Natural killer cell treated with Interleukin-12 subunit alpha and Interleukin-12 subunit beta and Interleukin-15 and Interleukin-18, amount 100 ng/mL, for 72 hours (primary cell): ENCODE results near the gene UTS2R. TPM values are rescaled to one million over a fixed set of nuclear protein-coding genes. Genes with fewer than 3 reads are reported as not detected.
"Not testable (repeated sequence)": the region's sequence is repeated elsewhere in the genome, so short reads cannot be mapped to it uniquely, and the experiment has no call there.

Source experiments
- ATAC-seq, 2 donors: fragments of 150-1000 bp; cut with Tn5 transposase in 1 of 2; sonication (Bioruptor Pico), chemical (Tn5 transposase) in 1 of 2; 2 replicates each; pipeline ENCODE4 v1.10.0; 2021
- DNase-seq: peaks from one replicate; pipeline ENCODE4 v3.0.0; 2022; ENCODE audit warnings: low spot score
- H3K27ac Mint-ChIP-seq, 2 donors: 1 replicate in 1 of 2; 2 replicates in 1 of 2; pipeline ENCODE4 v1.8.0; 2022; ENCODE audit warnings: mixed read lengths in 2 of 2, mild to moderate bottlenecking in 1 of 2, moderate library complexity in 1 of 2
- H3K27me3 Mint-ChIP-seq, 2 donors: 1 replicate in 1 of 2; 2 replicates in 1 of 2; pipeline ENCODE4 v1.8.0; 2022; ENCODE audit warnings: mixed read lengths in 2 of 2
- H3K36me3 Mint-ChIP-seq: one replicate; pipeline ENCODE4 v1.8.0; 2022; ENCODE audit warnings: mixed read lengths
- H3K4me1 Mint-ChIP-seq, 2 donors: 1 replicate in 1 of 2; 2 replicates in 1 of 2; pipeline ENCODE4 v1.8.0; 2022; ENCODE audit warnings: low read depth in 2 of 2, mixed read lengths in 2 of 2, mild to moderate bottlenecking in 1 of 2
- H3K4me3 Mint-ChIP-seq: one replicate; pipeline ENCODE4 v1.8.0; 2022; ENCODE audit warnings: mixed read lengths
- H3K9me3 Mint-ChIP-seq: 2 replicates; pipeline ENCODE4 v1.8.0; 2022; ENCODE audit warnings: mixed read lengths
- total RNA-seq, 2 donors: library from RNA; stranded (reverse); gene quantifications; one replicate each; pipeline ENCODE4 v1.2.3, GENCODE V29; 2022

The UTS2R gene
- total RNA-seq, 2 donors from 2014 or later: not detected

DNA sequence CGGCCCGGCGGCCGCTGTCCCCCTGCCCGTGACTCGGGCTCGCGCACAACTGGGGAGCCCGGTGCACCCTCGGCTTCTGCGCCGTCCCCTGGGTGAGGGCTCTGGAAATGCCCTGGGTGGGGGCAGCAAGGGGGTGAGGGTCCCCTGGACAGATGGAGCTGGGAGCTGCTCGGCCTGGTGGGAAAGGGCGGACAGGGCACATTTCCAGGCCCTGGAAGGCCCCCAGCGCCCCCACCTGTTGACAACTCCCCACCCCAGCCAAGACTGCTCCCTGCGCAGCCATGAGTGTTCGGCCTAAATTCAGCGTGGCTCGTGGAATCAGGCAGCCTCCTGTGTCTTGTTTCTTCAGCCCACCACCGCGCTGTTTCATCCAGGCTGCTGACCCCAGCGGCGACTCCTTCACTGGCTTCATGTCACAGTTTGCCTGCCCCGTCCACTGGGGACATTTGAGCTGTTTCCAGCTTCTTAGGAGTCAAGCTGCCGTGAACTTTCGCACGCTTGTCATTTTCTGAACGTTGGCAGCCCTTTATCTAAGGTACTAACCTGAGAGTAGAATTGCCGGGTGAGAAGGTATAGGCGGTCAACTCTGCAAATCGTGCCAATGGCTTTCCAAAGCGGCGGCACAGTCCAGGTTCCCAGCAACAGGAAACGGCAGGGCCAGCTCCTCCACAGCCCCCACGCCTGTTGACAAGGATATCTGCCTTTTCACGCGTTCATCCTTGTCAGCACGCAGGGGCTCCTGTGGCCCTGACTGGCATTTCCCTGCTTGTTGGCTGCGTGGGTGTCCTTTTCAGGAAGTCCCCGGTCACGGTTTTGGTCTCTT is 895 bp downstream of the UTS2R start:
- Mint-ChIP-seq H3K9me3 (no peaks in the 10 kb centered on the region), H3K36me3 (no peaks in the 10 kb centered on the region), H3K4me1 (peaks cover 0 to 10% of the 10 kb centered on the region in 2 donors), H3K27me3 (peaks cover 15 to 20% of the 10 kb centered on the region in 2 donors), H3K4me3 (no peak overlapping the region), H3K27ac (no peak overlapping the region)
- DNase-seq (peak; percentile 54), ATAC-seq (no peak)

DNA sequence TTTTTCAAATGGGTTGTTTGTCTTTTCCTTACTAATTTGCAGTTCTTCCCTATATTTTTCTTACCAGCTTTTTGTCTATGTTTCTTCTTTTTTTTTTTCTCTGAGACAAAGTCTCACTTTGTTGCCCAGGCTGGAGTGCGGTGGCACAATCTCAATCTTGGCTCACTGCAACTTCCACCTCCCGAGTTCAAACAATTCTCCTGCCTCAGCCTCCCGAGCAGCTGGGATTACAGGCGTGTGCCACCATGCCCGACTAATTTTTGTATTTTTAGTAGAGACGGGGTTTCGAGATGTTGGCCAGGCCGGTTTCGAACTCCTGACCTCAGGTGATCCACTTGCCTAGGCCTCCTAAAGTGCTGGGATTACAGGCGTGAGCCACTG is 1.5 kb downstream of the UTS2R start:
- H3K4me1 Mint-ChIP-seq, H3K36me3 Mint-ChIP-seq, H3K9me3 Mint-ChIP-seq, H3K4me3 Mint-ChIP-seq, DNase-seq, H3K27ac Mint-ChIP-seq, ATAC-seq: not testable (repeated sequence)
- peaks cover 15 to 20% of the 10 kb centered on the region in 2 donors for H3K27me3 Mint-ChIP-seq

GRCh38 chr17:82373731-82374625 is 2.4 kb downstream of the UTS2R start:
- ATAC-seq (no peak), DNase-seq (peak; percentile 28)
- H3K9me3 Mint-ChIP-seq: no peaks in the 10 kb centered on the region
- H3K4me3 Mint-ChIP-seq: no peak overlapping the region
- H3K36me3 Mint-ChIP-seq: no peaks in the 10 kb centered on the region
- H3K4me1 Mint-ChIP-seq: peaks cover 0 to 10% of the 10 kb centered on the region in 2 donors
- H3K27ac Mint-ChIP-seq: no peak overlapping the region
- H3K27me3 Mint-ChIP-seq: peaks cover 15 to 23% of the 10 kb centered on the region in 2 donors

GRCh38 chr17:82374626-82375331 is 3.2 kb downstream of the UTS2R start:
- H3K9me3 Mint-ChIP-seq: no peaks in the 10 kb centered on the region
- H3K27ac Mint-ChIP-seq: no peak overlapping the region
- H3K4me1 Mint-ChIP-seq: peaks cover 2 to 11% of the 10 kb centered on the region in 2 donors
- no peak for DNase-seq
- peaks cover 17 to 23% of the 10 kb centered on the region in 2 donors for H3K27me3 Mint-ChIP-seq
- no peak overlapping the region for H3K4me3 Mint-ChIP-seq
- no peak for ATAC-seq
- no peaks in the 10 kb centered on the region for H3K36me3 Mint-ChIP-seq

- H3K27me3 Mint-ChIP-seq: peaks cover 23 to 28% of the 10 kb centered on the region in 2 donors
- no peak overlapping the region for H3K4me3 Mint-ChIP-seq
- peaks cover 6 to 15% of the 10 kb centered on the region in 2 donors for H3K4me1 Mint-ChIP-seq
- DNase-seq: no peak
- ATAC-seq: peak in 1 of 2 donors; percentile 13
- no peak overlapping the region for H3K27ac Mint-ChIP-seq
- no peaks in the 10 kb centered on the region for H3K9me3 Mint-ChIP-seq
- no peaks in the 10 kb centered on the region for H3K36me3 Mint-ChIP-seq
These were observed 3.9 kb downstream of the UTS2R start for GRCh38 chr17:82375359-82376041.

DNA sequence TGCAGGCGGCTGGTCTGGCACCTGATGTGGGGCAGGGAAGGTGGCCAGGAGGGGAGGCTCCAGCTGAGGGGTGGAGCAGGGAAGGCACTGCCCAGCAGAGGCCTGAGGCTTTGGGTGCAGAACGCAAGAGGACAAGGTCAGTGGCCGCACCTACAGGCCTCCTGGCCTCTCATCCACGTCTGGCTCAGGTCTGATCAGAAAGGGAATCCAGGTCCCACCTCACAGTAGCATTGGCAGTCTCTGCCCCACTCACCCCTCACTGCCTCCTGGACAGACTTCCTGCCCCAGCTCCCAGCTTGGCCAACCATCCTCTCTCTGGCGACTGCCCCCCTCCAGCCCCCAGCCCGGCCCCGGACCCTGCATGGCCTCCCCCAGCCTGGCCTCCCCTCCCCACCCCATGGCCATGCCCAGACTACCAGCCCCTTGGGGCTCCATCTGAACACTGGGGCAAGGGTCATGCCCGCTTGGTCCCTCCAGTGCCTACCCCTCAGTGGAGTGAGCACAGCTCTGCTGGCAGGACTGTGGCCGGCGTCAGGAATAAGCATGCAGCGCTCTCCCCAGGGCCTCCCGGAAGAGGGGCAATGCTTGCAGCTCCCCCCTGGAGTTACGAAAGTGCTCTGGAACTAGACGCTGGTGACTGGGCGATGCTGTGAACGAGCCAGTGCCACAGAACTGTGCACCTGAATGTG is 4.6 kb downstream of the UTS2R start:
- peak in 1 of 2 donors; percentile 11 for ATAC-seq
- Mint-ChIP-seq H3K4me1 (peaks cover 9 to 11% of the 10 kb centered on the region in 2 donors), H3K36me3 (no peaks in the 10 kb centered on the region), H3K9me3 (no peaks in the 10 kb centered on the region), H3K27ac (no peak overlapping the region), H3K27me3 (peaks cover 23 to 26% of the 10 kb centered on the region in 2 donors), H3K4me3 (no peak overlapping the region)
- no peak for DNase-seq

GRCh38 chr17:82377294-82377693 is 5.7 kb downstream of the UTS2R start:
- not testable (repeated sequence) for H3K36me3 Mint-ChIP-seq, H3K4me3 Mint-ChIP-seq, H3K9me3 Mint-ChIP-seq, H3K27ac Mint-ChIP-seq, ATAC-seq, DNase-seq
- peaks cover 23 to 28% of the 10 kb centered on the region in 2 donors for H3K27me3 Mint-ChIP-seq
- H3K4me1 Mint-ChIP-seq: peaks cover 12% of the 10 kb centered on the region in 2 donors

GRCh38 chr17:82377924-82378740 is 6.6 kb downstream of the UTS2R start:
- H3K36me3 Mint-ChIP-seq: no peaks in the 10 kb centered on the region
- H3K4me1 Mint-ChIP-seq: peaks cover 9 to 12% of the 10 kb centered on the region in 2 donors
- no peak for DNase-seq
- H3K27ac Mint-ChIP-seq: no peak overlapping the region
- no peaks in the 10 kb centered on the region for H3K9me3 Mint-ChIP-seq
- ATAC-seq: no peak
- peaks cover 15 to 21% of the 10 kb centered on the region in 2 donors for H3K27me3 Mint-ChIP-seq
- no peak overlapping the region for H3K4me3 Mint-ChIP-seq

- Mint-ChIP-seq H3K9me3 (no peaks in the 10 kb centered on the region), H3K4me1 (peaks cover 9 to 12% of the 10 kb centered on the region in 2 donors), H3K4me3 (no peak overlapping the region), H3K36me3 (no peaks in the 10 kb centered on the region), H3K27ac (no peak overlapping the region), H3K27me3 (peaks cover 9 to 18% of the 10 kb centered on the region in 2 donors)
- ATAC-seq: no peak
- no peak for DNase-seq
These were observed 7.1 kb downstream of the UTS2R start for GRCh38 chr17:82378741-82379021.

DNA sequence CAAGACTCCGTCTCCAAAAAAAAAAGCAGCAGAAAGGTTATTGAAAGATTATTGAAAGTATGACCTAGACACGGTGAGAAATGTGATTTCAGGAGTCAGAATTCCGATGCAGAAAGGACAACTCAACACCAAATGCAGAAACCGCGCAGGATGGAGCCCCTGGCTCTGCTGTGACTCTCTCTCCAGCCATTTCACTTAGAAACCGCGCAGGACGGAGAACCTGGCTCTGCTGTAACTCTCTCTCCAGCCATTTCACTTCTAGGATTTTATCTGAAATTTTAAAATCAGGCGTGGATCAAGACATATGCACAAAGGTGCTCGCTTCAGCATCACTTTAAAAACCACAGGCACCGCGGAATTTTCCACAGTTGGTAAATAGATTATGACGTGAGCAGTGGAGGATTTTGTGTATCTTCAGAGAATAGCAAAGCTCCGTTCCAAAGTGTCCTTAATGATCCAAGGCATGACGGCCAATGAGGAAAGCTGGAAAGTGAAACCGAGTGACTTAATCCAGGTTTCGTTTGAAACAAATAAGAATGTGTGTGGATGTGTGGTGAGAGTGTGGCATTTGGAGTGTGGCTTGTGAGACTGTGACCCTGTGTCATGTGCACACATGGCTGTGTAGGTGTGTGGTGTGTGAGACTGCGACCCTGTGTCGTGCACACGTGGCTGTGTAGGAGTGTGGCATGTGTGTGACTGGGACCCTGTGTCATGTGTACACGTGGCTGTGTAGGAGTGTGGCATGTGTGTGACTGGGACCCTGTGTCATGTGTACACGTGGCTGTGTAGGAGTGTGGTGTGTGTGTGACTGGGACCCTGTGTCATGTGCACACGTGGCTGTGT is 9.5 kb downstream of the UTS2R start:
- Mint-ChIP-seq H3K4me1 (peaks cover 9 to 12% of the 10 kb centered on the region in 2 donors), H3K4me3 (no peak overlapping the region), H3K27ac (no peak overlapping the region), H3K36me3 (no peaks in the 10 kb centered on the region), H3K9me3 (no peaks in the 10 kb centered on the region), H3K27me3 (peaks cover 8 to 14% of the 10 kb centered on the region in 2 donors)
- no peak for ATAC-seq
- DNase-seq: no peak

DNA sequence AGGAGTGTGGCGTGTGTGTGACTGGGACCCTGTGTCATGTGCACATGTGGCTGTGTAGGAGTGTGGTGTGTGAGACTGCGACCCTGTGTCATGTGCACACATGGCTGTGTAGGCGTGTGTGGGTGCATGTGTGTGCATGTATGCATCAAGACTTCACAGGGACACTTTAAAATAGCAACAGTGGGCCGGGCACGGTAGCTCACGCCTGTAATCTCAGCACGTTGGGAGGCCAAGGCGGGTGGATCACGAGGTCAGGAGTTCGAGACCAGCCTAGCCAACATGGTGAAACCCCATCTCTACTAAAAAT is 10.1 kb downstream of the UTS2R start:
- not testable (repeated sequence) for H3K4me3 Mint-ChIP-seq, H3K36me3 Mint-ChIP-seq, H3K9me3 Mint-ChIP-seq, DNase-seq, ATAC-seq, H3K27ac Mint-ChIP-seq
- peaks cover 9 to 12% of the 10 kb centered on the region in 2 donors for H3K4me1 Mint-ChIP-seq
- H3K27me3 Mint-ChIP-seq: peaks cover 8 to 14% of the 10 kb centered on the region in 2 donors
